WTC11 (cell line): Measurements from ENCODE around the gene GTF3C4. TPM values are rescaled to one million over a fixed set of nuclear protein-coding genes. Genes with fewer than 3 reads are reported as not detected.

ENCODE experiments used
- ATAC-seq: fragments of 200-7000 bp; cut with Tn5 transposase; 2 replicates; pipeline ENCODE4 v1.10.0; 2021; ENCODE audit warnings: mild to moderate bottlenecking, moderate library complexity
- CTCF ChIA-PET: fragments of 300-600 bp; sonication (Branson Sonifier 250); formaldehyde crosslinking; loops from one replicate; lab custom pipeline; 2021; ENCODE audit warnings: antibody characterized with exemption; lab: Charles Lee
- POLR2A ChIA-PET: fragments of 350-600 bp; sonication (Branson Sonifier 250); formaldehyde crosslinking; loops from one replicate; lab custom pipeline; 2021; ENCODE audit warnings: antibody characterized with exemption; lab: Charles Lee
- DNase-seq: peaks from one replicate; pipeline ENCODE4 v3.0.0; 2021; ENCODE audit warnings: low spot score
- H3K27ac Mint-ChIP-seq: 2 replicates; pipeline ENCODE4 v1.8.0; 2021; ENCODE audit warnings: mixed read lengths
- H3K27me3 Mint-ChIP-seq: 2 replicates; pipeline ENCODE4 v1.8.0; 2021; ENCODE audit warnings: low read depth, mild to moderate bottlenecking, moderate library complexity, mixed read lengths
- H3K36me3 Mint-ChIP-seq: 2 replicates; pipeline ENCODE4 v1.8.0; 2021; ENCODE audit warnings: mixed read lengths
- H3K4me1 Mint-ChIP-seq: 2 replicates; pipeline ENCODE4 v1.8.0; 2022; ENCODE audit warnings: mixed read lengths
- H3K4me3 Mint-ChIP-seq: 2 replicates; pipeline ENCODE4 v1.8.0; 2021; ENCODE audit warnings: mild to moderate bottlenecking, moderate library complexity, mixed read lengths
- H3K9me3 Mint-ChIP-seq: 2 replicates; pipeline ENCODE4 v1.8.0; 2021; ENCODE audit warnings: mixed read lengths
- EMX1 ChIP-seq: fragments of 250-450 bp; sonication (Bioruptor Pico); IDR thresholded peaks from 2 replicates; pipeline ENCODE4 v1.8.0; 2021; ENCODE audit warnings: mild to moderate bottlenecking
- ESRRA ChIP-seq: sonication (generic); formaldehyde crosslinking; IDR thresholded peaks from 2 replicates; pipeline ENCODE4 v1.8.1; 2022; ENCODE audit warnings: mild to moderate bottlenecking, missing genetic modification reagents, borderline replicate concordance
- FOXK1 ChIP-seq: sonication (generic); formaldehyde crosslinking; IDR thresholded peaks from 2 replicates; pipeline ENCODE4 v1.8.0; 2022; ENCODE audit warnings: mild to moderate bottlenecking, moderate library complexity, missing genetic modification reagents
- GRHL2 ChIP-seq: fragments of 250-450 bp; sonication (Bioruptor Pico); IDR thresholded peaks from 2 replicates; pipeline ENCODE4 v1.8.0; 2022; ENCODE audit warnings: mild to moderate bottlenecking, moderate library complexity; ENCODE audit not compliant: insufficient replicate concordance, severe bottlenecking
- JAZF1 ChIP-seq: fragments of 250-450 bp; sonication (Bioruptor Pico); IDR thresholded peaks from 2 replicates; pipeline ENCODE4 v1.9.0; 2021; ENCODE audit warnings: moderate library complexity, mild to moderate bottlenecking, inconsistent platforms
- NR1H2 ChIP-seq: sonication (generic); formaldehyde crosslinking; IDR thresholded peaks from 2 replicates; pipeline ENCODE4 v1.9.0; 2021; ENCODE audit warnings: mild to moderate bottlenecking, moderate library complexity, missing genetic modification reagents
- TEAD4 ChIP-seq: sonication (generic); formaldehyde crosslinking; IDR thresholded peaks from 2 replicates; pipeline ENCODE4 v1.8.0; 2022; ENCODE audit warnings: mild to moderate bottlenecking, missing genetic modification reagents
- ZBTB21 ChIP-seq: sonication (generic); formaldehyde crosslinking; IDR thresholded peaks from 2 replicates; pipeline ENCODE4 v1.8.1; 2023; ENCODE audit warnings: mild to moderate bottlenecking, missing genetic modification reagents, borderline replicate concordance
- ZNF317 ChIP-seq: sonication (generic); formaldehyde crosslinking; IDR thresholded peaks from 2 replicates; pipeline ENCODE4 v1.8.1; 2023; ENCODE audit warnings: low read depth, mild to moderate bottlenecking, moderate library complexity, missing genetic modification reagents, borderline replicate concordance
- total RNA-seq: library from RNA; stranded (reverse); gene quantifications from 3 replicates; pipeline ENCODE4 v1.2.3, GENCODE V29; 2021
- TF ChIP-seq, protein P1 (sequence below): sonication (generic); formaldehyde crosslinking; conservative IDR thresholded peaks from 2 replicates; pipeline ENCODE4 v1.8.1; 2022; ENCODE audit warnings: mild to moderate bottlenecking, missing genetic modification reagents
- TF ChIP-seq, protein P2 (sequence below): sonication (generic); formaldehyde crosslinking; IDR thresholded peaks from 2 replicates; pipeline ENCODE4 v1.8.1; 2023; ENCODE audit warnings: mild to moderate bottlenecking, missing genetic modification reagents, borderline replicate concordance
- TF ChIP-seq, protein P3 (sequence below): sonication (generic); formaldehyde crosslinking; IDR thresholded peaks from 2 replicates; pipeline ENCODE4 v1.8.1; 2022; ENCODE audit warnings: mild to moderate bottlenecking, missing genetic modification reagents, moderate library complexity, borderline replicate concordance
- TF ChIP-seq, protein P4 (sequence below): sonication (generic); formaldehyde crosslinking; IDR thresholded peaks from 2 replicates; pipeline ENCODE4 v1.8.1; 2023; ENCODE audit warnings: mild to moderate bottlenecking, missing genetic modification reagents, moderate library complexity
- TF ChIP-seq, protein P5 (sequence below): sonication (generic); formaldehyde crosslinking; IDR thresholded peaks from 2 replicates; pipeline ENCODE4 v1.8.1; 2023; ENCODE audit warnings: mild to moderate bottlenecking, moderate library complexity, missing genetic modification reagents
- TF ChIP-seq, protein P6 (sequence below): sonication (generic); formaldehyde crosslinking; IDR thresholded peaks from 2 replicates; pipeline ENCODE4 v1.8.0; 2022; ENCODE audit warnings: missing genetic modification reagents
- TF ChIP-seq, protein P7 (sequence below): fragments of 250-450 bp; sonication (Bioruptor Pico); IDR thresholded peaks from 2 replicates; pipeline ENCODE4 v1.9.0; 2021; ENCODE audit warnings: mild to moderate bottlenecking, borderline replicate concordance
- TF ChIP-seq, protein P8 (sequence below): fragments of 250-450 bp; sonication (Bioruptor Pico); IDR thresholded peaks from 2 replicates; pipeline ENCODE4 v1.9.0; 2021; ENCODE audit warnings: moderate library complexity, mild to moderate bottlenecking, inconsistent platforms, borderline replicate concordance

GTF3C4 gene
- total RNA-seq, 1 experiment from 2014 or later: 31.6 TPM

DNA sequence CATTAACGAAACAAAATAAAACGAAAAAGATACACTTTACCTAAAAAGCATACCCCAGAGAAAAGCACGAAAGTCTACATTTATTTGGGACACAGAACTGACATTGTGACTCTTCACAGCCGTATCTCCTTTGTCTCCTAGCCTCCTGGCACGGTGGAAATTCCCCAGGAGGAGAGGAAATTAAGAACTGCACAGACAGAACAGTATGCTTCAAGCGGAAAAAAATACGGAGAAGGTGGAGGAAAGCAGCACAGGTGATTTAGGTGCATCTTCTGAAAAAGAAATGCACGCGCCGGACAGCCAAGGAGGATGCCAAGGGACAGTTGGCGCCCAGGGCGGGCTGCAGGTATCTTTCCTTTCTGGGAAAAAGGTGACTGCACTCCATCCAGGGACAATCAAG is 32.5 kb upstream of the GTF3C4 start:
- Mint-ChIP-seq H3K4me1 (no peaks in the 10 kb centered on the region), H3K4me3 (no peak overlapping the region), H3K27me3 (no peaks in the 10 kb centered on the region), H3K9me3 (no peaks in the 10 kb centered on the region)
- no peak for TF ChIP-seq ZBTB21 (CRISPR knock-in tag)
- TF ChIP-seq, protein P1, sequence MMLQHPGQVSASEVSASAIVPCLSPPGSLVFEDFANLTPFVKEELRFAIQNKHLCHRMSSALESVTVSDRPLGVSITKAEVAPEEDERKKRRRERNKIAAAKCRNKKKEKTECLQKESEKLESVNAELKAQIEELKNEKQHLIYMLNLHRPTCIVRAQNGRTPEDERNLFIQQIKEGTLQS (CRISPR knock-in tag): no peak
- TF ChIP-seq, protein P2, sequence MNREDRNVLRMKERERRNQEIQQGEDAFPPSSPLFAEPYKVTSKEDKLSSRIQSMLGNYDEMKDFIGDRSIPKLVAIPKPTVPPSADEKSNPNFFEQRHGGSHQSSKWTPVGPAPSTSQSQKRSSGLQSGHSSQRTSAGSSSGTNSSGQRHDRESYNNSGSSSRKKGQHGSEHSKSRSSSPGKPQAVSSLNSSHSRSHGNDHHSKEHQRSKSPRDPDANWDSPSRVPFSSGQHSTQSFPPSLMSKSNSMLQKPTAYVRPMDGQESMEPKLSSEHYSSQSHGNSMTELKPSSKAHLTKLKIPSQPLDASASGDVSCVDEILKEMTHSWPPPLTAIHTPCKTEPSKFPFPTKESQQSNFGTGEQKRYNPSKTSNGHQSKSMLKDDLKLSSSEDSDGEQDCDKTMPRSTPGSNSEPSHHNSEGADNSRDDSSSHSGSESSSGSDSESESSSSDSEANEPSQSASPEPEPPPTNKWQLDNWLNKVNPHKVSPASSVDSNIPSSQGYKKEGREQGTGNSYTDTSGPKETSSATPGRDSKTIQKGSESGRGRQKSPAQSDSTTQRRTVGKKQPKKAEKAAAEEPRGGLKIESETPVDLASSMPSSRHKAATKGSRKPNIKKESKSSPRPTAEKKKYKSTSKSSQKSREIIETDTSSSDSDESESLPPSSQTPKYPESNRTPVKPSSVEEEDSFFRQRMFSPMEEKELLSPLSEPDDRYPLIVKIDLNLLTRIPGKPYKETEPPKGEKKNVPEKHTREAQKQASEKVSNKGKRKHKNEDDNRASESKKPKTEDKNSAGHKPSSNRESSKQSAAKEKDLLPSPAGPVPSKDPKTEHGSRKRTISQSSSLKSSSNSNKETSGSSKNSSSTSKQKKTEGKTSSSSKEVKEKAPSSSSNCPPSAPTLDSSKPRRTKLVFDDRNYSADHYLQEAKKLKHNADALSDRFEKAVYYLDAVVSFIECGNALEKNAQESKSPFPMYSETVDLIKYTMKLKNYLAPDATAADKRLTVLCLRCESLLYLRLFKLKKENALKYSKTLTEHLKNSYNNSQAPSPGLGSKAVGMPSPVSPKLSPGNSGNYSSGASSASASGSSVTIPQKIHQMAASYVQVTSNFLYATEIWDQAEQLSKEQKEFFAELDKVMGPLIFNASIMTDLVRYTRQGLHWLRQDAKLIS (CRISPR knock-in tag): no peak
- no peak for TF ChIP-seq GRHL2 (CRISPR knock-in tag)
- TF ChIP-seq, protein P3, sequence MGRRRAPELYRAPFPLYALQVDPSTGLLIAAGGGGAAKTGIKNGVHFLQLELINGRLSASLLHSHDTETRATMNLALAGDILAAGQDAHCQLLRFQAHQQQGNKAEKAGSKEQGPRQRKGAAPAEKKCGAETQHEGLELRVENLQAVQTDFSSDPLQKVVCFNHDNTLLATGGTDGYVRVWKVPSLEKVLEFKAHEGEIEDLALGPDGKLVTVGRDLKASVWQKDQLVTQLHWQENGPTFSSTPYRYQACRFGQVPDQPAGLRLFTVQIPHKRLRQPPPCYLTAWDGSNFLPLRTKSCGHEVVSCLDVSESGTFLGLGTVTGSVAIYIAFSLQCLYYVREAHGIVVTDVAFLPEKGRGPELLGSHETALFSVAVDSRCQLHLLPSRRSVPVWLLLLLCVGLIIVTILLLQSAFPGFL (CRISPR knock-in tag): no peak
- TF ChIP-seq, all 79 proteins: peak for 0
- H3K36me3 Mint-ChIP-seq: peaks cover 30% of the 10 kb centered on the region
- DNase-seq: no peak
- ChIA-PET CTCF (no interaction called here), POLR2A (no interaction called here)
- no peak for ATAC-seq
- H3K27ac Mint-ChIP-seq: no peak overlapping the region; the same call in 1 of the 2 replicates

DNA sequence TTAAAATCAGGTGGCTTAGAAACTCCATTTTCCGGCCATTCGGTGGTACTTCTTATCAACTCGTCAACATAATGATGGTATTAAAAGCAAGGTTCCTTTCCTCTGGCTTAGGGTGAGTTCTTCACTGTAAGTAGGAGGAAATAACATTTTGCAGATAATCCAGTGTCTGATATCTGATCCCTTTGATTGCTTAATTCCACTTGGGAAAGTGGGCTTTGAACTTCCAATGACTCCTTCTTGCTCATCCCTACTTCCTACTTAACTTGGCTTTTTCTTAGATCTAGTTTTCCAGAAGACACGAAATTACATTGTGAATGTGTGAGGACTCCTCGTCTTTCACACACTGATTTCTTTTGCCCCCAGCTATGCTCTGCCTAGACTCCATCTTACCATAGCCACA is 32.0 kb upstream of the GTF3C4 start:
- DNase-seq: no peak
- TF ChIP-seq FOXK1: no peak
- no peak for TF ChIP-seq JAZF1 (CRISPR knock-in tag)
- TF ChIP-seq, protein P4, sequence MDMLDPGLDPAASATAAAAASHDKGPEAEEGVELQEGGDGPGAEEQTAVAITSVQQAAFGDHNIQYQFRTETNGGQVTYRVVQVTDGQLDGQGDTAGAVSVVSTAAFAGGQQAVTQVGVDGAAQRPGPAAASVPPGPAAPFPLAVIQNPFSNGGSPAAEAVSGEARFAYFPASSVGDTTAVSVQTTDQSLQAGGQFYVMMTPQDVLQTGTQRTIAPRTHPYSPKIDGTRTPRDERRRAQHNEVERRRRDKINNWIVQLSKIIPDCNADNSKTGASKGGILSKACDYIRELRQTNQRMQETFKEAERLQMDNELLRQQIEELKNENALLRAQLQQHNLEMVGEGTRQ (CRISPR knock-in tag): no peak
- TF ChIP-seq, protein P5, sequence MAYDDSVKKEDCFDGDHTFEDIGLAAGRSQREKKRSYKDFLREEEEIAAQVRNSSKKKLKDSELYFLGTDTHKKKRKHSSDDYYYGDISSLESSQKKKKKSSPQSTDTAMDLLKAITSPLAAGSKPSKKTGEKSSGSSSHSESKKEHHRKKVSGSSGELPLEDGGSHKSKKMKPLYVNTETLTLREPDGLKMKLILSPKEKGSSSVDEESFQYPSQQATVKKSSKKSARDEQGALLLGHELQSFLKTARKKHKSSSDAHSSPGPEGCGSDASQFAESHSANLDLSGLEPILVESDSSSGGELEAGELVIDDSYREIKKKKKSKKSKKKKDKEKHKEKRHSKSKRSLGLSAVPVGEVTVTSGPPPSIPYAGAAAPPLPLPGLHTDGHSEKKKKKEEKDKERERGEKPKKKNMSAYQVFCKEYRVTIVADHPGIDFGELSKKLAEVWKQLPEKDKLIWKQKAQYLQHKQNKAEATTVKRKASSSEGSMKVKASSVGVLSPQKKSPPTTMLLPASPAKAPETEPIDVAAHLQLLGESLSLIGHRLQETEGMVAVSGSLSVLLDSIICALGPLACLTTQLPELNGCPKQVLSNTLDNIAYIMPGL (CRISPR knock-in tag): no peak
- TF ChIP-seq NR1H2: no peak
- TF ChIP-seq, protein P6, sequence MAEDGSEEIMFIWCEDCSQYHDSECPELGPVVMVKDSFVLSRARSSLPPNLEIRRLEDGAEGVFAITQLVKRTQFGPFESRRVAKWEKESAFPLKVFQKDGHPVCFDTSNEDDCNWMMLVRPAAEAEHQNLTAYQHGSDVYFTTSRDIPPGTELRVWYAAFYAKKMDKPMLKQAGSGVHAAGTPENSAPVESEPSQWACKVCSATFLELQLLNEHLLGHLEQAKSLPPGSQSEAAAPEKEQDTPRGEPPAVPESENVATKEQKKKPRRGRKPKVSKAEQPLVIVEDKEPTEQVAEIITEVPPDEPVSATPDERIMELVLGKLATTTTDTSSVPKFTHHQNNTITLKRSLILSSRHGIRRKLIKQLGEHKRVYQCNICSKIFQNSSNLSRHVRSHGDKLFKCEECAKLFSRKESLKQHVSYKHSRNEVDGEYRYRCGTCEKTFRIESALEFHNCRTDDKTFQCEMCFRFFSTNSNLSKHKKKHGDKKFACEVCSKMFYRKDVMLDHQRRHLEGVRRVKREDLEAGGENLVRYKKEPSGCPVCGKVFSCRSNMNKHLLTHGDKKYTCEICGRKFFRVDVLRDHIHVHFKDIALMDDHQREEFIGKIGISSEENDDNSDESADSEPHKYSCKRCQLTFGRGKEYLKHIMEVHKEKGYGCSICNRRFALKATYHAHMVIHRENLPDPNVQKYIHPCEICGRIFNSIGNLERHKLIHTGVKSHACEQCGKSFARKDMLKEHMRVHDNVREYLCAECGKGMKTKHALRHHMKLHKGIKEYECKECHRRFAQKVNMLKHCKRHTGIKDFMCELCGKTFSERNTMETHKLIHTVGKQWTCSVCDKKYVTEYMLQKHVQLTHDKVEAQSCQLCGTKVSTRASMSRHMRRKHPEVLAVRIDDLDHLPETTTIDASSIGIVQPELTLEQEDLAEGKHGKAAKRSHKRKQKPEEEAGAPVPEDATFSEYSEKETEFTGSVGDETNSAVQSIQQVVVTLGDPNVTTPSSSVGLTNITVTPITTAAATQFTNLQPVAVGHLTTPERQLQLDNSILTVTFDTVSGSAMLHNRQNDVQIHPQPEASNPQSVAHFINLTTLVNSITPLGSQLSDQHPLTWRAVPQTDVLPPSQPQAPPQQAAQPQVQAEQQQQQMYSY (CRISPR knock-in tag): no peak
- TF ChIP-seq, protein P7, sequence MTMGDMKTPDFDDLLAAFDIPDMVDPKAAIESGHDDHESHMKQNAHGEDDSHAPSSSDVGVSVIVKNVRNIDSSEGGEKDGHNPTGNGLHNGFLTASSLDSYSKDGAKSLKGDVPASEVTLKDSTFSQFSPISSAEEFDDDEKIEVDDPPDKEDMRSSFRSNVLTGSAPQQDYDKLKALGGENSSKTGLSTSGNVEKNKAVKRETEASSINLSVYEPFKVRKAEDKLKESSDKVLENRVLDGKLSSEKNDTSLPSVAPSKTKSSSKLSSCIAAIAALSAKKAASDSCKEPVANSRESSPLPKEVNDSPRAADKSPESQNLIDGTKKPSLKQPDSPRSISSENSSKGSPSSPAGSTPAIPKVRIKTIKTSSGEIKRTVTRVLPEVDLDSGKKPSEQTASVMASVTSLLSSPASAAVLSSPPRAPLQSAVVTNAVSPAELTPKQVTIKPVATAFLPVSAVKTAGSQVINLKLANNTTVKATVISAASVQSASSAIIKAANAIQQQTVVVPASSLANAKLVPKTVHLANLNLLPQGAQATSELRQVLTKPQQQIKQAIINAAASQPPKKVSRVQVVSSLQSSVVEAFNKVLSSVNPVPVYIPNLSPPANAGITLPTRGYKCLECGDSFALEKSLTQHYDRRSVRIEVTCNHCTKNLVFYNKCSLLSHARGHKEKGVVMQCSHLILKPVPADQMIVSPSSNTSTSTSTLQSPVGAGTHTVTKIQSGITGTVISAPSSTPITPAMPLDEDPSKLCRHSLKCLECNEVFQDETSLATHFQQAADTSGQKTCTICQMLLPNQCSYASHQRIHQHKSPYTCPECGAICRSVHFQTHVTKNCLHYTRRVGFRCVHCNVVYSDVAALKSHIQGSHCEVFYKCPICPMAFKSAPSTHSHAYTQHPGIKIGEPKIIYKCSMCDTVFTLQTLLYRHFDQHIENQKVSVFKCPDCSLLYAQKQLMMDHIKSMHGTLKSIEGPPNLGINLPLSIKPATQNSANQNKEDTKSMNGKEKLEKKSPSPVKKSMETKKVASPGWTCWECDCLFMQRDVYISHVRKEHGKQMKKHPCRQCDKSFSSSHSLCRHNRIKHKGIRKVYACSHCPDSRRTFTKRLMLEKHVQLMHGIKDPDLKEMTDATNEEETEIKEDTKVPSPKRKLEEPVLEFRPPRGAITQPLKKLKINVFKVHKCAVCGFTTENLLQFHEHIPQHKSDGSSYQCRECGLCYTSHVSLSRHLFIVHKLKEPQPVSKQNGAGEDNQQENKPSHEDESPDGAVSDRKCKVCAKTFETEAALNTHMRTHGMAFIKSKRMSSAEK (CRISPR knock-in tag): no peak
- TF ChIP-seq, protein P8, sequence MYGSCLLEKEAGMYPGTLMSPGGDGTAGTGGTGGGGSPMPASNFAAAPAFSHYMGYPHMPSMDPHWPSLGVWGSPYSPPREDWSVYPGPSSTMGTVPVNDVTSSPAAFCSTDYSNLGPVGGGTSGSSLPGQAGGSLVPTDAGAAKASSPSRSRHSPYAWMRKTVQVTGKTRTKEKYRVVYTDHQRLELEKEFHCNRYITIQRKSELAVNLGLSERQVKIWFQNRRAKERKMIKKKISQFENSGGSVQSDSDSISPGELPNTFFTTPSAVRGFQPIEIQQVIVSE (CRISPR knock-in tag): no peak
- TF ChIP-seq EMX1 (CRISPR knock-in tag): no peak
- TF ChIP-seq ESRRA (CRISPR knock-in tag): no peak
- TF ChIP-seq ZNF317 (CRISPR knock-in tag): no peak
- no peak for TF ChIP-seq TEAD4 (CRISPR knock-in tag)
- Mint-ChIP-seq H3K9me3 (no peaks in the 10 kb centered on the region), H3K27me3 (no peaks in the 10 kb centered on the region), H3K36me3 (peaks cover 34% of the 10 kb centered on the region), H3K4me3 (no peak overlapping the region), H3K4me1 (no peaks in the 10 kb centered on the region), H3K27ac (peak overlapping the region; percentile 1; the same call in 1 of the 2 replicates)
- POLR2A ChIA-PET: no interaction called here
- CTCF ChIA-PET: no interaction called here
- no peak for ATAC-seq
